ENCODE measurements around the gene MEPCE.
"Not testable (repeated sequence)": the region's sequence is repeated elsewhere in the genome, so short reads cannot be mapped to it uniquely, and the experiment has no call there.

MEPCE gene

GRCh38 chr7:100434297-100435144, 4.9 kb downstream of the MEPCE start:
- no peak for DNase-seq

- DNase-seq, result no peak
Measured at GRCh38 chr7:100435401-100436304, 6.0 kb downstream of the MEPCE start.

GRCh38 chr7:100437150-100438100, 7.8 kb downstream of the MEPCE start:
- DNase-seq, result no peak

GRCh38 chr7:100438172-100438571, 8.5 kb downstream of the MEPCE start:
- no peak for DNase-seq

GRCh38 chr7:100438731-100439130, 9.1 kb downstream of the MEPCE start:
- DNase-seq, result not testable (repeated sequence)

GRCh38 chr7:100439244-100439643, 9.6 kb downstream of the MEPCE start:
- DNase-seq, result not testable (repeated sequence)

- DNase-seq, result no peak
Measured at GRCh38 chr7:100441641-100442535, 12.3 kb downstream of the MEPCE start.

- DNase-seq, result no peak
Measured at GRCh38 chr7:100443096-100443840, 13.6 kb downstream of the MEPCE start.

GRCh38 chr7:100444311-100445278, 15.0 kb downstream of the MEPCE start:
- DNase-seq, result no peak

GRCh38 chr7:100446040-100446439, 16.4 kb downstream of the MEPCE start:
- DNase-seq, result no peak

- not testable (repeated sequence) for DNase-seq
Measured at GRCh38 chr7:100447363-100447762, 17.7 kb downstream of the MEPCE start.

- no peak for DNase-seq
Measured at GRCh38 chr7:100449190-100449795, 19.7 kb downstream of the MEPCE start.

- no peak for DNase-seq
Measured at GRCh38 chr7:100452513-100452912, 22.9 kb downstream of the MEPCE start.

- not testable (repeated sequence) for DNase-seq
Measured at GRCh38 chr7:100453854-100454253, 24.2 kb downstream of the MEPCE start.

GRCh38 chr7:100455206-100455605, 25.6 kb downstream of the MEPCE start:
- DNase-seq, result no peak

GRCh38 chr7:100456562-100456961, 26.9 kb downstream of the MEPCE start:
- DNase-seq, result no peak

GRCh38 chr7:100457033-100457432, 27.4 kb downstream of the MEPCE start:
- no peak for DNase-seq

GRCh38 chr7:100464210-100464660, 34.6 kb downstream of the MEPCE start, which contains the start of gene SPACDR:
Gene SPACDR (minus strand): TSS chr7:100464260. CDS start chr7:100464025, 235 bp downstream.
- DNase-seq, result no peak

- no peak for DNase-seq
Measured at GRCh38 chr7:100464791-100465190, 35.2 kb downstream of the MEPCE start.
